ENCODE measurements around the gene ODAPH.

DNA sequence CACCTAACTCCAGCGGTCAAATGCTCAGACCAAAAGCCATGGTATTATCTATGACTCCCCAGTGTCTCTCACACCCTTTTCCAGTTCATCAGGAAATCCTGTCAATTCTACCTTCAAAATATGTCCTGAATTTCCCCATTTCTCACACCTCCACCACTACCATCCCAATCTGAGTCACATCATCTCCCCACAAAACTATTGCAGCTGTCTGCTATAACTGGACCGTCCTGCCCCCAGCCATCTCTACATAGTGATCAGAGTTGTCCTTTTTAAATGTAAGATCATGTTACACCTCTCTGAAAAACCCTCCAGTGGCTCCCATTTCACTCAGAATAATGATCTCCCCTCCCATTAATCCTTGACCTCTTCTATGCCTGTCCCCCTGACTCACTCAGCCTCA lies 6.8 kb upstream of the ODAPH start:
- TF ChIP-seq, protein P1, sequence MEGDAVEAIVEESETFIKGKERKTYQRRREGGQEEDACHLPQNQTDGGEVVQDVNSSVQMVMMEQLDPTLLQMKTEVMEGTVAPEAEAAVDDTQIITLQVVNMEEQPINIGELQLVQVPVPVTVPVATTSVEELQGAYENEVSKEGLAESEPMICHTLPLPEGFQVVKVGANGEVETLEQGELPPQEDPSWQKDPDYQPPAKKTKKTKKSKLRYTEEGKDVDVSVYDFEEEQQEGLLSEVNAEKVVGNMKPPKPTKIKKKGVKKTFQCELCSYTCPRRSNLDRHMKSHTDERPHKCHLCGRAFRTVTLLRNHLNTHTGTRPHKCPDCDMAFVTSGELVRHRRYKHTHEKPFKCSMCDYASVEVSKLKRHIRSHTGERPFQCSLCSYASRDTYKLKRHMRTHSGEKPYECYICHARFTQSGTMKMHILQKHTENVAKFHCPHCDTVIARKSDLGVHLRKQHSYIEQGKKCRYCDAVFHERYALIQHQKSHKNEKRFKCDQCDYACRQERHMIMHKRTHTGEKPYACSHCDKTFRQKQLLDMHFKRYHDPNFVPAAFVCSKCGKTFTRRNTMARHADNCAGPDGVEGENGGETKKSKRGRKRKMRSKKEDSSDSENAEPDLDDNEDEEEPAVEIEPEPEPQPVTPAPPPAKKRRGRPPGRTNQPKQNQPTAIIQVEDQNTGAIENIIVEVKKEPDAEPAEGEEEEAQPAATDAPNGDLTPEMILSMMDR (conservative IDR thresholded peaks at IDR 0.05): no peak
- TF ChIP-seq ZFX (IDR thresholded peaks at IDR 0.05): no peak
